Nephron (organoid): ENCODE measurements around the gene PRR18.

Source experiments
- H3K27ac Mint-ChIP-seq, 3 experiments: 2 replicates each; pipeline ENCODE4 v1.8.0; 2020; ENCODE audit warnings: mixed read lengths in 3 of 3, mild to moderate bottlenecking in 2 of 3, moderate library complexity in 1 of 3
- H3K27me3 Mint-ChIP-seq: 2 replicates; pipeline ENCODE4 v1.8.0; 2021; ENCODE audit warnings: low read depth, mild to moderate bottlenecking, moderate library complexity, mixed read lengths
- H3K36me3 Mint-ChIP-seq: 2 replicates; pipeline ENCODE4 v1.8.0; 2020; ENCODE audit warnings: low read depth, mixed read lengths
- H3K4me1 Mint-ChIP-seq: 2 replicates; pipeline ENCODE4 v1.8.0; 2020; ENCODE audit warnings: mixed read lengths
- H3K4me3 Mint-ChIP-seq, 3 experiments: 2 replicates each; pipeline ENCODE4 v1.8.0; 2020; ENCODE audit warnings: mild to moderate bottlenecking in 3 of 3, mixed read lengths in 3 of 3, moderate library complexity in 2 of 3
- H3K9me3 Mint-ChIP-seq: 2 replicates; pipeline ENCODE4 v1.8.0; 2020; ENCODE audit warnings: mixed read lengths
- TF ChIP-seq, protein P1 (sequence below), 3 experiments: fragments of 200-600 bp; sonication (generic); IDR thresholded peaks; one replicate each; pipeline ENCODE4 v1.5.0; 2021; ENCODE audit warnings: antibody characterized with exemption in 3 of 3; ENCODE audit not compliant: unreplicated experiment in 3 of 3

PRR18 gene

DNA sequence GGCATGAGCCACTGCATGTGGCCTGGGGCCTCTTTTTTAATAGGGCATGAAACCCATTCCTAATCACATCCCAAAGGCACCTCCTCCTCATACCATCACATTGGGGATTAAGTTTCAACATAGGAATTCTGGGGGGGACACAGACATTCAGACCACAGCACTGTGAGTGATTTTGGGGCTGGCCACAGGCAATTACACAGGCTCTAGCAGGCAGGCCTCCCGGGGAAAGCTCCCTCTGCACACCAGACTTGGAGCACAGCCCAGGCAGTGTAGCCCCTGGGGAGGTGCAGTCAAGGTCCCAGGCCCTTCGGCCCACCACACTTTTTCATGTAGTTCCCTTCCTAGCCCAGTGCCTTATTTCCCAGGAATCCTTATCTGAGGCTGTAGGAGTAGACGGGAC is 28.7 kb upstream of the PRR18 start:
- H3K27ac Mint-ChIP-seq: no peak overlapping the region
- H3K9me3 Mint-ChIP-seq: no peaks in the 10 kb centered on the region
- peaks cover 38% of the 10 kb centered on the region for H3K4me1 Mint-ChIP-seq
- H3K4me3 Mint-ChIP-seq: no peak overlapping the region
- no peaks in the 10 kb centered on the region for H3K27me3 Mint-ChIP-seq
- TF ChIP-seq, protein P1, sequence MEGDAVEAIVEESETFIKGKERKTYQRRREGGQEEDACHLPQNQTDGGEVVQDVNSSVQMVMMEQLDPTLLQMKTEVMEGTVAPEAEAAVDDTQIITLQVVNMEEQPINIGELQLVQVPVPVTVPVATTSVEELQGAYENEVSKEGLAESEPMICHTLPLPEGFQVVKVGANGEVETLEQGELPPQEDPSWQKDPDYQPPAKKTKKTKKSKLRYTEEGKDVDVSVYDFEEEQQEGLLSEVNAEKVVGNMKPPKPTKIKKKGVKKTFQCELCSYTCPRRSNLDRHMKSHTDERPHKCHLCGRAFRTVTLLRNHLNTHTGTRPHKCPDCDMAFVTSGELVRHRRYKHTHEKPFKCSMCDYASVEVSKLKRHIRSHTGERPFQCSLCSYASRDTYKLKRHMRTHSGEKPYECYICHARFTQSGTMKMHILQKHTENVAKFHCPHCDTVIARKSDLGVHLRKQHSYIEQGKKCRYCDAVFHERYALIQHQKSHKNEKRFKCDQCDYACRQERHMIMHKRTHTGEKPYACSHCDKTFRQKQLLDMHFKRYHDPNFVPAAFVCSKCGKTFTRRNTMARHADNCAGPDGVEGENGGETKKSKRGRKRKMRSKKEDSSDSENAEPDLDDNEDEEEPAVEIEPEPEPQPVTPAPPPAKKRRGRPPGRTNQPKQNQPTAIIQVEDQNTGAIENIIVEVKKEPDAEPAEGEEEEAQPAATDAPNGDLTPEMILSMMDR (IDR thresholded peaks at IDR 0.05; ENCODE audit: unreplicated experiment in 3 of 3): no peak
- H3K36me3 Mint-ChIP-seq: peaks cover 18% of the 10 kb centered on the region

DNA sequence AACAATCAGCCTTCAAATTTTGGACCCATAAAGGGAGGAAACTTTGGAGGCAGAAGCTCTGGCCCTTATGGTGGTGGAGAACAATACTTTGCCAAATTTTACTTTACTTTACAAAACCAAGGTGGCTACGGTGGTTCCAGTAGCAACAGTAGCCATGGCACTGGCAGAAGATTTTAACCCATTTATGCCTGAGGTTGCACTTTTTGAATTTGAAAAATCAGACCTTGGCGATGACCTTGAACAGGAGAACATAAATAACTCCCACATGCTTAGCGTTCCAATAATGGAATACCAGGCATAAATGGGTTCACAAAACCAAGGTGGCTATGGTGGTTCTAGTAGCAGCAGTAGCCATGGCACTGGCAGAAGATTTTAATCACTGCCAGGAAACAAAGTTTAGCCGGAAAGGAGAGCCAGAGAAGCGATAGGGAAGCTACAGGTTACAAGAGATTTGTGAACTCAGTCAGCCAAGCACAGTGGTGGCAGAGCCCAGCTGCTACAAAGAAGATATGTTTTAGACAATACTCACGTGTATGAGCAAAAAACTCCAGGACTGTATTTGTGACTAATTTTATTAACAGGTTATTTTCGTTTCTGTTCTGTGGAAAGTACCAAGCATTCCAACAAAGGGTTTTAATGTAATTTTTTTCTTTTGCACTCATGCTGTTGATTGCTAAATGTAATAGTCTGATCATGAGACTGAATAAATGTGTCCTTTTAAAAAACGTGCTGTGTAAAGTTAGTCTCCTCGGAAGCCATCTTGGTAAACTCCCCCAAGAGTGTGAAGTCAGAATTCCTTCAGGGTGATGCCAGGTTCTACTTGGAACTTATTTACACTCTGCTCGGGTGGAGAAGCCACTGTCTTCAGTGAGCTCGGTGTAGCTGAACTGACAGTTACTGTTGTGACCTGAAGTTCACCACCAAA is 27.4 kb upstream of the PRR18 start:
- H3K4me1 Mint-ChIP-seq: peaks cover 32% of the 10 kb centered on the region
- H3K27me3 Mint-ChIP-seq: no peaks in the 10 kb centered on the region
- TF ChIP-seq, protein P1 (IDR thresholded peaks at IDR 0.05; ENCODE audit: unreplicated experiment in 3 of 3): no peak
- no peak overlapping the region for H3K27ac Mint-ChIP-seq
- H3K36me3 Mint-ChIP-seq: peaks cover 18% of the 10 kb centered on the region
- no peaks in the 10 kb centered on the region for H3K9me3 Mint-ChIP-seq
- no peak overlapping the region for H3K4me3 Mint-ChIP-seq

DNA sequence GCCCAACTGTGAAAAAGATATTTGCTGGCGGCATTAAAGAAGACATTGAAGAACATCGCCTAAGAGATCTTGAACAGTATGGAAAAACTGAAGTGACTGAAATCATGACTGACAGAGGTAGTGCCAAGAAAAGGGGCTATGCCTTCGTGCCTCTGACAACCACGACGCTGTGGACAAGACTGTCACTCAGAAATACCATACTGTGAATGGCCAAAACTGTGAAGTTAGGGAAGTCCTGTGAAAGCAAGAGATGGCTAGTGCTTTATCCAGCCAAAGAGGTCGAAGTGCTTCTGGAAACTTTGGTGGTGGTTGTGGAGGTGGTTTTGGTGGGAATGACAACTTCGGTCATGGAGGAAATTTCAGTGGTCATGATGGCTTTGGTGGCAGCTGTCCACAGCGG is 26.7 kb upstream of the PRR18 start:
- TF ChIP-seq, protein P1 (IDR thresholded peaks at IDR 0.05; ENCODE audit: unreplicated experiment in 3 of 3): no peak
- H3K27me3 Mint-ChIP-seq: no peaks in the 10 kb centered on the region
- H3K9me3 Mint-ChIP-seq: no peaks in the 10 kb centered on the region
- no peak overlapping the region for H3K4me3 Mint-ChIP-seq
- peaks cover 18% of the 10 kb centered on the region for H3K36me3 Mint-ChIP-seq
- H3K4me1 Mint-ChIP-seq: peaks cover 32% of the 10 kb centered on the region
- H3K27ac Mint-ChIP-seq: no peak overlapping the region

DNA sequence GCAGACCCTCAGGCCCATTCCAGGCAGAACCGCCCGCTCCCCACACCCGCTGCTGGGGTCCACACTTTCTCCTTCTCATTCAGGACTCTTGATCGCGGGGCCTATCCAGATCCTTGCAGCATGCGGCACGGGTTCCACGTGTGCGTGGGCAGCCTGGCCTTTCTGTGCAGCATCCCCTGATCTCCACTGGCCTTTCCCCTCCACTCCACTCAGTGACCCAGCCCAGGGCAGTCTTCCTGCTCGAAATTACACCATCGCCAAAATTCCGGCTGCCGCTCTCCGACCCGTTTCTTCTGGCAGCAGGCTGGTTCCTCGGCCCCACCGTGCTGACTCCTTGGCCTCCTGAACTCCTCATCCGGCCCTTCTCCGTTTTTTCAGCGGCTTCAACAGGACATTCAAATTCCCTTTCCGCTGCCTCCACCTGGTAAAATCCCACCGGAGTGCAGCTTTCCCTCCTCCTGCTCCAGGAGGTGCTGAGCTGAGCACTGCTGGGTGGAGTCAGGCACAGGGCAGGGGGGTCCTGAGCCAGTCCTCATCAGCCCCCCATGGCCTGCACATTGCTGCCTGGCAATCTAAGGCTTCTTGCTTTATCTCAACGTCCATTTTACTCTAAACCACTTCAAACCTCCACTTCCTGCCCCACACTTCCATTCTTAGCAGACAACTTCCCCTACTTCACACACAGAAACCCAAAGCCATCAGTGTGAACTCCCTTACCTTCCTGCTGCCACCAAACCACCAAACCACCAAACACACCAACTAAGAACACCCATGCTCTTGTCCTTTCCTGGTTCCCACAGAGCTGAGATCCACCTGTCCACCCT is 25.2 kb upstream of the PRR18 start:
- H3K4me3 Mint-ChIP-seq: peak overlapping the region in 1 of 3 experiments; percentile 67
- H3K27ac Mint-ChIP-seq: peak overlapping the region in 2 of 3 experiments; percentile 25 to 46
- H3K4me1 Mint-ChIP-seq: peaks cover 32% of the 10 kb centered on the region
- H3K9me3 Mint-ChIP-seq: no peaks in the 10 kb centered on the region
- peaks cover 26% of the 10 kb centered on the region for H3K36me3 Mint-ChIP-seq
- TF ChIP-seq, protein P1 (IDR thresholded peaks at IDR 0.05; ENCODE audit: unreplicated experiment in 3 of 3): no peak
- H3K27me3 Mint-ChIP-seq: no peaks in the 10 kb centered on the region

DNA sequence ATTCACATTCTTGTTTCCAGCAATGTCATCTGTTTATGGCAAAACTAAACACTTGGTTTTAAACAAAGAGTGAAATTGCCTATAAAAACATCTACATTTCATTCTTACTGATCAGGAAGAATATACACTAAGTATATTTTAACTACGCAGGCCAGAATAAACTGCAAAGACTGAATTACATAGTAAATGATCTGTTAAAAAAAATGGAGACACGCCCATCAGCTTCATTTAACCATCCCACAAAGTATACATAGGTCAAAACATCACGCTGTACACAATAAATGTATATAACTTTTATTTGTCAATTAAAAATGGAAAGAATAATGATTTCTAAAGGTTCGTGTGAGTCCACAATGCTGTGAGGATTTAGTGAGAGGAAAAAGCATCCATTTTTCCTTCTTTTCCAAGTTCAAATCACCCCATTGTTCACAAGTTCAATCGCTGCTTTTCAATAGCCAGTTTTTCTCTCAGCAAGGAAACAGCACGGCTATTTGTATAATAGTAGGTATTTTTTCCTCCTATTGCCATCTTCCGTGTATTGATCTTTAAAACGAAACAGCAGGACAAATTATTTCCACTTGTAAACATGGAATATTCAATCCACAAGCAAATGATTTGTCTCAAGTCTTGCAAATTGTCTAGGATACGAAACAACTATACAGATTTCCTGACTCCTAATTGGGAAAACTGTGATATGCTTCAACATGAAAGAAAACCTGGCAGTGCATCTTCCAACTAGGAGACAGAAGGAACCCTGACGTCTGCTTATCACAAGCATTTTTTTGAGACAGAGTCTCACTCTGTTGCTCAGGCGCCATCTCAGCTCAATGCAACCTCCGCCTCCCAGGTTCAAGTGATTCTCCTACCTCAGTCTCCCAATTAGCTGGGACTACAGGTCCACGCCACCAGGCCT is 23.6 kb upstream of the PRR18 start:
- Mint-ChIP-seq H3K4me1 (peaks cover 26% of the 10 kb centered on the region), H3K27me3 (no peaks in the 10 kb centered on the region), H3K36me3 (peaks cover 28% of the 10 kb centered on the region), H3K9me3 (no peaks in the 10 kb centered on the region), H3K27ac (no peak overlapping the region), H3K4me3 (no peak overlapping the region)
- TF ChIP-seq, protein P1 (IDR thresholded peaks at IDR 0.05; ENCODE audit: unreplicated experiment in 3 of 3): no peak
